ENCODE measurements around the gene UGGT2.
"Not testable (repeated sequence)": the region's sequence is repeated elsewhere in the genome, so short reads cannot be mapped to it uniquely, and the experiment has no call there.

Gene UGGT2

GRCh38 chr13:96051946-96052345 is 1.3 kb downstream of the UGGT2 start:
- not testable (repeated sequence) for DNase-seq

DNA sequence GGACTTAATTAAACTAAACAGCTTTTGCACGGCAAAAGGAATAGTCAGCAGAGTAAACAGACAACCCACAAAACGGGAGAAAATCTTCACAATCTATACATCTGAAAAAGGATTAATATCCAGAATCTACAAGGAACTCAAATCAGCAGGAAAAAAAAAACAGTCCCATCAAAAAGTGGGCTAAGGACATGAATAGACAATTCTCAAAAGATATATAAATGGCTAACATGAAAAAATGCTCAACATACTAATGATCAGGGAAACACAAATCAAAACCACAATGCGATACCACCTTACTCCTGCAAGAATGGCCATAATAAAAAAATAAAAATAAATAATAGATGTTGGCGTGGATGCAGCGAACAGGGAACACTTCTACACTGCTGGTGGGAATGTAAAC is 1.7 kb downstream of the UGGT2 start:
- not testable (repeated sequence) for DNase-seq

DNA sequence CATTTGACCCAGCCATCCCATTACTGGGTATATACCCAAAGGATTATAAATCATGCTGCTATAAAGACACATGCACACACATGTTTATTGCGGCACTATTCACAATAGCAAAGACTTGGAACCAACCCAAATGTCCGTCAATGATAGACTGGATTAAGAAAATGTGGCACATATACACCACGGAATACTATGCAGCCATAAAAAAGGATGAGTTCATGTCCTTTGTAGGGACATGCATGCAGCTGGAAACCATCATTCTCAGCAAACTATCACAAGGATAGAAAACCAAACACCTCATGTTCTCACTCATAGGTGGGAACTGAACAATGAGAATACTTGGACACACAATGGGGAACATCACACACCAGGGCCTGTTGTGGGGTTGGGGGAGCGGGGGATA is 2.2 kb downstream of the UGGT2 start:
- DNase-seq = not testable (repeated sequence)

GRCh38 chr13:96046449-96047126 is 6.6 kb downstream of the UGGT2 start:
- DNase-seq = not testable (repeated sequence)

- DNase-seq = no peak
Observed at GRCh38 chr13:96044238-96044637, 9.0 kb downstream of the UGGT2 start.

GRCh38 chr13:96041326-96042110 is 11.7 kb downstream of the UGGT2 start:
- no peak for DNase-seq

DNA sequence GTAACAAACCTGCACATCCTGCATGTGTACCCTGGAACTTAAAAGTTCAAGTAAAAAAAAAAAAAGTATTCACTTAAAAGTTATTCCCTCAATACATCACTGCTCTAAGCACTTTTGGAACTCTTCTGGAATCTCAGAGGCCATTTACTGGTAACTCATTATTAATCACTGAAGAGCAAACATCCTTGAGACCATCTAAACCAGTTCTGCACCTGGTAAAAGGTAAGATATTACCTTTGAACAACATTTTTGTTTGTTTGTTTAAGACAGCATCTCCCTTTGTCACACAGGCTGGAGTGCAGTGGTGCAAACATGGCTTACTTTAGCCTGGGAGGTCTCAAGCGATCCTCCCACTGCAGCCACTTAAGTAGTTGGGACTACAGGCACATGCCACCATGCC is 16.7 kb downstream of the UGGT2 start:
- DNase-seq = no peak

GRCh38 chr13:96034662-96035061 is 18.5 kb downstream of the UGGT2 start:
- DNase-seq = no peak

- no peak for DNase-seq
Observed at GRCh38 chr13:96033220-96034015, 19.8 kb downstream of the UGGT2 start.

GRCh38 chr13:96032717-96033116 is 20.5 kb downstream of the UGGT2 start:
- DNase-seq = no peak

DNA sequence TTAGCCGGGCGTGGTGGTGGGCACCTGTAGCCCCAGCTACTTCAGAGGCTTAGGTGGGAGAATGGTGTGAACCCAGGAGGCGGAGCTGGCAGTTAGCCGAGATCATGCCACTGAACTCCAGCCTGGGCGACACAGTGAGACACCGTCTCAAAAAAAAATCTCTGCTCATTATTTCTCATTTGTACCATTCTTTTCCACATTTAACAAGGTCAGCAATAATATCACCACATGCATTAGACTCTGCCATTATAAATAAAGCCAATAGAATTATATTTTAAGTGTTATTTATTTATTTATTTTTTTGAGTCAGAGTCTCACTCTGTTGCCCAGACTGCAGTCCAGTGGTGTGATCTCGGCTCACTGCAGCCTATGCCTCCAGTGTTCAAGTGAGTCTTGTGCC is 24.2 kb downstream of the UGGT2 start:
- DNase-seq = no peak

DNA sequence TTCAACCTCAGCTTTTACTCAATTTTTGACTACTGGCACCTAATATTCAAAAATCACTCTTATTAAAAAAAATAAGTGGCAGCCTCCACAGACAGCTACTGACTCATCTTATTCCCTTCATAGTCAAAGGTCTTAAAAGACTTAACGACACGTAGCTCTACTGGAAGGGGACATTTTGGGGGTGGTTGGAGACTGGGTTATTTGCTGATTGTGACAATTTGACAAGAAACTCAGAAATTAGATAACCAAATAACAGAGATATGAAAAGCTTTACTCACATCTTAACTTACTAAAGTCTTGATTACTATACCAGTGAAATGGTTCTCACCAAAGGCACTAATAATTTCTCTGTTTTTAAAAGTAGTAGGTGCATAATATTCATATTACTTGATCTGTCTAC is 25.7 kb downstream of the UGGT2 start:
- DNase-seq = no peak

DNA sequence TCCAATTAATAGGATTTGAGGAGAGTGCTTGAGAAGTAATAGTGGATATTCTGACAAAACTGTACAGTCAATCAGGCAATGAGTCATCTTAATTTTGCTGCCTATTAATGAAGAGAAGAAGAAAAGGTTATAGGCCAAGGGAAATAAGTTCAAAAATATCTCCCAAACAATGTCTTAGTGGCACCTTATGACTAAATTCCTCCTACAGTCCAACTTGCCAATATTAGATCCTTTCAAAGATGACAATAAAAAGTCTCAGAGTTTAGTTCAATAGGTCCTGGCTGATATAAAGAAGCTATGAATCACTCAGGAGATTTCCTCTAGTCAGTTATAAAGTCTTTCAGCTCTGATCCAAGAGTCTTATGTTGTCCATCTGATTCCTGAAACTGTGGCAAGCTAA is 27.9 kb downstream of the UGGT2 start:
- no peak for DNase-seq

GRCh38 chr13:96020931-96021330 is 32.3 kb downstream of the UGGT2 start:
- no peak for DNase-seq

GRCh38 chr13:96020155-96020575 is 33.0 kb downstream of the UGGT2 start:
- DNase-seq = peak in 20 of 51 donors; percentile 2 to 67 (median 20)

DNA sequence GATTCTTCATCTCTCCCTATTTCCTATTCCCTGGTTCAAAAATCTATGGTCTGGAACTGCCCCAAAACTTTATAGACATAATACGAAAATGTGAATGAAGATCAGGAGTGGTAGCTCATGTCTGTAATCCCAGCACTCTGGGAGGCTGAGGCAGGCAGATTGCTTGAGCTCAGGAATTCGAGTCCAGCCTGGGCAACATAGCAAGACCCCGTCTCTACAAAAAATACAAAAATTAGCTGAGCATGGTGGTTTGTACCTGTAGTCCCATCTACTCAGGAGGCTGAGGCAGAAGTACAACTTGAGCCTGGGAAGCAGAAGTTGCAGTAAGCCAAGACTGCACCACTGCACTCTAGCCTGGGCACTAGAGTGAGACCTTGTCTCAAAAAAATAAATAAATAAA is 35.1 kb downstream of the UGGT2 start:
- DNase-seq = no peak

DNA sequence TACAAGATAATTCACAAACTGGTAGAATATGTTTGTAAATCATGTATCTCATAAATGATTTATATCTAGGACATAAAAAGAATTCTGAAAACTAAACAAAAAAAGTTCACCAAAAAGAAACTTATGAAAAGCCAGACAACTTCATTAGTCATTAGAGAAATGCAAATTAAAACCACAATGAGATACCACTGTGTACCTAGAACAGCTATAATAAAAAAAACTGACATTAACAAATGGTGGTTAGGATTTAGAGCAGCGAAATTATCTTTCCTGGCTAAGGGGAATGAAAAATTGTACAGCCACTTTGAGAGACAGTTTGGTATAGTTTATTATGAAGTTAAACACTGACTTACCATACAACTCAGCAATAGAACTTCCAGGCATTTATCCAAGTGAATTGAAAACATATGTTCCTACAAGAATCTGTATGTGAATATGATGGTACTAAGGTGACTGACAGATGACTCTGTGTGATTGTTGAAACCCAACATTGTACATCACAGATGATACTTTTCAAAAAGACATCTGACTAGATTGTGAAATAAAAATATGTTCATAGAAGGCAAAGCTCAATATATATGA is 41.8 kb downstream of the UGGT2 start:
- DNase-seq = no peak

DNA sequence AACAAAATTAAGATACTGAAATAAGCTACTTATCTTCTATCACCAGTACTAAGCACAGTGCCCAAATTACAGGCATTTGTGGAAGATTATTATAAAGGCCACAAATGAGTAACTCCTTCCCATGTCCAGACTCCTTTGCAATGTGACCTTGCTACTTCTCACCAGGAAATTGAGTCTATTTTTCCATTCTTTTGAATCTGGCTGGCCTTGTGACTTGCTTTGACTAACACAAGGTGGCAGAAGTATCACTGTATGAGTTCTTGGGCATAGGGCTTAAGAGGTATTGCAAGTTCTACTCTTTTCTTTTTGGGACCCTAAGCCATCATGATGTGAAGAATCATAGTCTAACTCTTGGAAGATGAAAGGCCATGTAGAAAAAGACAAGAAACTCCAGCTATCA is 49.9 kb downstream of the UGGT2 start:
- DNase-seq = no peak

DNA sequence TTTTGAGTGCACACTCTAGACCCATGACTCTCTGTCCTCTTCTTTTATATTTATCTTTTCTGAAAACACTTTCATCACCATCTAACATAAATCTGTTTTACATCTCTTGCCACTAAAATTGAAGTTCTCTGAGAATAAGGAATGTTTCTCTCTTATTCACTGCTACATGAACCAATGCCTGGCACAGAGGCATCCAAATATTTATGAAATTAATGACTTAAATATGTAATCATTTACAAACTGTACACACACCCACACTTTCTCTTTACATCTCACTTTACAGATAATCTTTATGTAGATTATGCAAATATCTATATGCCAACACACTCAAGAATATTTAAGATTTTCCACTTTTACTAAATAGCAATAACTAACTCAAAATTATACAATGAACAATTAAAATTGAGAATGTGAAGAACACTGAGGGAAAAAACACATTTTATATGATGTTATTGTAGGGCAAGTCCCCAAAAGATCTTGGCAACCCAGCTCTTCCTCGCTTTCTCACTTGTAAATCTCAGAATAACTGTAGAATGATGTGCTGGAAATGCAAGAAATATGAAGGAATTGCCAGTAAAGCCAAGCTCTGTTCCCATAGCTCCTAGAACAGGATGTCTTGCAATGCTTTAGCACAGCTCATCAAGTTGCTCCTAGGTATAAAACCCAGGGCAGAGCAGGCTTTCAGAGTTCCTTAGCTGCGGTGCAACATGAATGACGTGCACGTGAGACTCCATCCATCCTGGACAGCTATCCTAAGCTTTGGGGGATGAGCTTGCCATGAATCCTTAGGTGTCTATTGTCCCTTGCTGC is 50.7 kb downstream of the UGGT2 start:
- no peak for DNase-seq

GRCh38 chr13:96000069-96000468 is 53.1 kb downstream of the UGGT2 start:
- no peak for DNase-seq

GRCh38 chr13:95987841-95988240 is 65.4 kb downstream of the UGGT2 start:
- no peak for DNase-seq
